Thyroid gland (tissue), 4 donors: Measurements from ENCODE around the gene SRGAP1. TPM values are rescaled to one million over a fixed set of nuclear protein-coding genes. Genes with fewer than 3 reads are reported as not detected.

ENCODE experiments used
- DNase-seq, 2 donors: peaks; one replicate each; pipeline ENCODE4 v3.0.0-alpha.2; 2019
- H3K27ac ChIP-seq, 3 donors: fragments of 200-600 bp; sonication (generic); 1 replicate in 2 of 3; 2 replicates in 1 of 3; pipeline ENCODE4 v1.5.1; 2016 to 2019; ENCODE audit warnings: mild to moderate bottlenecking in 1 of 3, moderate library complexity in 1 of 3
- H3K27me3 ChIP-seq: fragments of 200-600 bp; sonication (generic); one replicate; pipeline ENCODE4 v1.5.1; 2019
- H3K36me3 ChIP-seq, 2 donors: fragments of 200-600 bp; sonication (generic); one replicate each; pipeline ENCODE4 v1.5.1; 2016 to 2019
- H3K4me1 ChIP-seq, 2 donors: fragments of 200-600 bp; sonication (generic); one replicate each; pipeline ENCODE4 v1.5.1; 2017 to 2019
- H3K4me3 ChIP-seq, 3 donors: fragments of 200-600 bp; sonication (generic); replicated peaks in 1 of 3; 1 replicate in 2 of 3; 2 replicates in 1 of 3; pipeline ENCODE4 v1.5.1; 2016; ENCODE audit warnings: mild to moderate bottlenecking in 1 of 3
- H3K9me3 ChIP-seq: fragments of 200-600 bp; sonication (generic); one replicate; pipeline ENCODE4 v1.5.1; 2017
- CTCF ChIP-seq, 6 experiments: fragments of 200-600 bp in 3 of 6; fragments of 450-650 bp in 3 of 6; sonication (generic) in 3 of 6; IDR thresholded peaks; one replicate each; pipeline ENCODE4 v1.5.1; 2016 to 2019; ENCODE audit warnings: antibody characterized with exemption in 6 of 6, mild to moderate bottlenecking in 2 of 6, inconsistent platforms in 1 of 6, moderate library complexity in 1 of 6
- POLR2A ChIP-seq, 2 donors: fragments of 450-650 bp; IDR thresholded peaks; one replicate each; pipeline ENCODE4 v1.6.1; 2017; ENCODE audit warnings: antibody characterized with exemption in 2 of 2, mild to moderate bottlenecking in 2 of 2, moderate library complexity in 1 of 2
- WGBS, 2 donors: methylation state at CpG; one replicate each; pipeline ENCODE4 v1.1.5; 2017; 5-methylcytosine and 5-hydroxymethylcytosine counted together
- intact Hi-C: fragments of 100-400 bp; cut with DNase I; formaldehyde crosslinking; loops from one replicate; pipeline ENCODE4 v1.15.1; 2023
- total RNA-seq, 4 donors: library from RNA; depleted of rRNA; stranded (reverse); fragments of >200 nt; gene quantifications; one replicate each; pipeline ENCODE4 v1.2.3, GENCODE V29; 2016

Gene SRGAP1
- total RNA-seq, 4 donors from 2014 or later = 14.1 to 26.3 (median 20.9) TPM

DNA sequence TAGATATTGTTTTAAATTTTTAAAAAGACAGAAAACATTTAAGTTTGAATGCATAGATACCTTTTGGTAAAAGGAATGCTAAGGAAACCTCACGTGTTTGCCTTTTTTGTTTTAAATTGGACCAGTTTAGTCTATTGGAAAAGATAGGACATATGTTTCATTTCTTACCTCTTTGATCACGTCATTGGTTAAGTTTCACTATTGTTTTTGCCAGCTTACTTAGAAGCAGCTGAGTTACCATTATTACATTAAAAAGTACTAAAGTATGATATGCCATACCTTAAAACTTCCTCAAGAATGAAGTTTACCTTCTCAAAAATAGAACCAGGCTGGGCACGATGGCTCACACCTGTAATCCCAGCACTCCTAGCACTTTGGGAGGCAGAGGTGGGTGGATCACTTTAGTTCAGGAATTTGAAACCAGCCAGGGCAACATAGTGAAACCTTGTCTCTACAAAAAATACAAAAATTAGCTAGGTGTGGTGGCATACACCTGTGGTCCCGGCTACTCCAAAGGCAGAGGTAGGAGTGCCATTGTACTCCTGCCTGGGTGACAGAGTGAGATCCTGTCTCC lies 54.4 kb downstream of the SRGAP1 start:
- TF ChIP-seq POLR2A (IDR thresholded peaks at IDR 0.05) = no peak
- TF ChIP-seq CTCF (IDR thresholded peaks at IDR 0.05) = no peak
- intact Hi-C loops = no loop called here
- no peak overlapping the region for H3K27ac ChIP-seq
- peaks cover 15 to 20% of the 10 kb centered on the region in 2 donors for H3K4me1 ChIP-seq
- no peak overlapping the region for H3K4me3 ChIP-seq
- DNase-seq = no peak
- no peaks in the 10 kb centered on the region for H3K36me3 ChIP-seq
- WGBS, 2 donors = 89 to 92% methylated on average over 4 of the region's 4 CpGs
- H3K9me3 ChIP-seq = no peaks in the 10 kb centered on the region
- H3K27me3 ChIP-seq = no peaks in the 10 kb centered on the region

- TF ChIP-seq CTCF (IDR thresholded peaks at IDR 0.05) (no peak), POLR2A (IDR thresholded peaks at IDR 0.05) (no peak)
- 86 to 88% methylated on average over 4 of the region's 4 CpGs for WGBS, 2 donors
- peaks cover 15 to 20% of the 10 kb centered on the region in 2 donors for H3K4me1 ChIP-seq
Measured at GRCh38 chr12:63899396-63899795, 54.9 kb downstream of the SRGAP1 start.

DNA sequence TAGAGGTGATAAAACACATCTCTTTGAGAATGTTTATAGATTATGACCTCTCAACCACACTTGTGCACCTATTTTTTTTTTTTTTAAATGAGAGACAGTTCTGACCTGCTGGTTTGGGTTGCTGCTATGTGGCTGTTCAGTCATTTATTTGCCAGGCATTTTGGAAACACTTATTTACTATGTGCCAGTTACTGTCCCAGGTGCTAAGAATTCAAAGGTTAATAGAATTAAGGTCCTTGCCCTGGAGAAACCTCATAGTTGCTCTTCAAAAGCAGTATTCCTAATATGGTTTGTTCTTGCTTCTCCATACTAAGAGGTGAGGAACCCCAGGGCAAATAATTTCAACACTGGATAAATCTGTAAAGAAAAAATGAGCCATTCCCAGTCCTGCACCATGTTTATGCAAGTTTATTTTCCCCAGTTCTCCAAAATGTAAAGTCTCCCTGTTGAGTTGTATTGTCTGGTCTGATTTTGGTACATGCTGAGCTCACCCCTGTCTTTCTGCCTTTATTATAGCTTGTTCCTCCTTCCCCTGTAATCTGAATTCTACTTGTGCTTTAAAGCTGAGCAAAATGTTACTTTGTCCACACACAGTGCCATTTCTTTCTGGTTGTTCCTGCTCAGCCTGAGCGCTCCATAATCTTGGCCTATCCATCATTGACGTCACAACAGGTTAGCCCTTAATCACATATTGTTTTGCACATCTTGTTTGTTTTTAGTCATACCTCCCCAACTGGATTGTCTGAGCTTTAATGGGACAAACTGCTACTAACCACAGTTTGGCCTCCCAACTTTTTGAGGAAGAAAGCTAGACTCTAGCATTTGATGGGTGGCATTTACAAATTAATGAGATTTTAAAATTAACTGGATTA lies 56.7 kb downstream of the SRGAP1 start:
- 98% methylated on average over 2 of the region's 2 CpGs for WGBS, 2 donors
- Histone ChIP-seq H3K9me3 (no peaks in the 10 kb centered on the region), H3K36me3 (no peaks in the 10 kb centered on the region), H3K27me3 (no peaks in the 10 kb centered on the region), H3K4me3 (no peak overlapping the region), H3K4me1 (peaks cover 15 to 20% of the 10 kb centered on the region in 2 donors), H3K27ac (no peak overlapping the region)
- no peak for TF ChIP-seq CTCF (IDR thresholded peaks at IDR 0.05)
- no peak for TF ChIP-seq POLR2A (IDR thresholded peaks at IDR 0.05)
- intact Hi-C loops = no loop called here
- DNase-seq = no peak

More at GRCh38 chr12:63899396-63899795, 54.9 kb downstream of the SRGAP1 start:
- Histone ChIP-seq H3K27me3 (no peaks in the 10 kb centered on the region), H3K4me3 (no peak overlapping the region), H3K36me3 (no peaks in the 10 kb centered on the region), H3K27ac (no peak overlapping the region), H3K9me3 (no peaks in the 10 kb centered on the region)
- DNase-seq = no peak
- intact Hi-C loops = no loop called here

- no peak overlapping the region for H3K4me3 ChIP-seq
- H3K36me3 ChIP-seq = no peaks in the 10 kb centered on the region
- DNase-seq = no peak
- H3K27me3 ChIP-seq = no peaks in the 10 kb centered on the region
- no peak overlapping the region for H3K27ac ChIP-seq
- H3K9me3 ChIP-seq = no peaks in the 10 kb centered on the region
- TF ChIP-seq CTCF (IDR thresholded peaks at IDR 0.05) = no peak
- TF ChIP-seq POLR2A (IDR thresholded peaks at IDR 0.05) = no peak
- H3K4me1 ChIP-seq = no peaks in the 10 kb centered on the region
- WGBS, 2 donors = 89 to 95% methylated on average over 4 of the region's 4 CpGs
- intact Hi-C loops = no loop called here
Measured at GRCh38 chr12:63904653-63905052, 60.2 kb downstream of the SRGAP1 start.

- no peaks in the 10 kb centered on the region for H3K36me3 ChIP-seq
- H3K27me3 ChIP-seq = no peaks in the 10 kb centered on the region
- TF ChIP-seq CTCF (IDR thresholded peaks at IDR 0.05) = no peak
- no peak for TF ChIP-seq POLR2A (IDR thresholded peaks at IDR 0.05)
- no peak for DNase-seq
- H3K4me1 ChIP-seq = no peaks in the 10 kb centered on the region
- 90 to 96% methylated on average over 4 of the region's 4 CpGs for WGBS, 2 donors
- H3K9me3 ChIP-seq = no peaks in the 10 kb centered on the region
- no peak overlapping the region for H3K4me3 ChIP-seq
- H3K27ac ChIP-seq = no peak overlapping the region
- intact Hi-C loops = no loop called here
Measured at GRCh38 chr12:63905544-63905943, 61.0 kb downstream of the SRGAP1 start.
